Measurements from ENCODE around the gene STXBP4. TPM values are rescaled to one million over a fixed set of nuclear protein-coding genes. Genes with fewer than 3 reads are reported as not detected.

Gene STXBP4
- total RNA-seq, 1 experiment from 2014 or later, result 12.0 TPM

DNA sequence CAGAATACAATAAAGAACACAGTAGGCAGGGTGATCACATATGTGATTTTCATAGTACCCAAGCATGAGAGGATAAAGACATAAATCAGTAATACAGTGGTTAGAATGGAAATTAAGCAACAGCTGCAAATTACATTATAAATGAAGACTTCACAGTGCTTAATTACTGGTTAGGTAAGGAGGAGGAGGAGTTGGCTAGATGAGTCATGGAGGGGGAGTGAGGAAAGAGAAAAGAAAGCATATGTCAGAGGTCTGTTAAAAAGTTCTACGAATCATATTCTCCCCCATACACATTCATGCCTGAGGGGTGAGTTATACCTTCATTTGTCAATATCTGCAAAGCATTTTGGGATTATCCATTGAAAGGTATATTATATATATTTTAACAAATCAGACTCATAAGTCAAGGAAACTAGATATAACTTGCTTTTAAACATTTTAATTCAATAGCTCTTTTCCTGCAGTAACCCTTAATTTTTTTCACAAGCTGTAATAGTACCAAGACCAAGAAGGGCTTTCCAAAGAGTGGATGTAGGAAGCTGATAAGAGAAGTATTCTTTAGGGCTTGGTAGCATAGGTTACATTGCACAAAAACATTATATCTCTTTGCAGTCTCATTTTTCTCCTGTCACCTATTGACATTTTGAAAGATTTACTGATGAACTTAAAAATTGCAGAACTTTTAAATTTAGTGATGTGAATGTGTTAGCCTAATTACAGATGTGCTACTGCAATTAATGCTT, 99.3 kb downstream of the STXBP4 start (continued):
- TF ChIP-seq SMAD3 (CRISPR knock-in tag; IDR thresholded peaks at IDR 0.05; ENCODE audit: borderline replicate concordance), result no peak
- no peak for TF ChIP-seq CBFB (CRISPR knock-in tag; IDR thresholded peaks at IDR 0.05; ENCODE audit: low read depth)
- no peak for TF ChIP-seq ZNF219 (CRISPR knock-in tag; IDR thresholded peaks at IDR 0.05; ENCODE audit: borderline replicate concordance)
- TF ChIP-seq, protein P1, sequence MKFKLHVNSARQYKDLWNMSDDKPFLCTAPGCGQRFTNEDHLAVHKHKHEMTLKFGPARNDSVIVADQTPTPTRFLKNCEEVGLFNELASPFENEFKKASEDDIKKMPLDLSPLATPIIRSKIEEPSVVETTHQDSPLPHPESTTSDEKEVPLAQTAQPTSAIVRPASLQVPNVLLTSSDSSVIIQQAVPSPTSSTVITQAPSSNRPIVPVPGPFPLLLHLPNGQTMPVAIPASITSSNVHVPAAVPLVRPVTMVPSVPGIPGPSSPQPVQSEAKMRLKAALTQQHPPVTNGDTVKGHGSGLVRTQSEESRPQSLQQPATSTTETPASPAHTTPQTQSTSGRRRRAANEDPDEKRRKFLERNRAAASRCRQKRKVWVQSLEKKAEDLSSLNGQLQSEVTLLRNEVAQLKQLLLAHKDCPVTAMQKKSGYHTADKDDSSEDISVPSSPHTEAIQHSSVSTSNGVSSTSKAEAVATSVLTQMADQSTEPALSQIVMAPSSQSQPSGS (CRISPR knock-in tag; IDR thresholded peaks at IDR 0.05; ENCODE audit: borderline replicate concordance, low read depth), result no peak
- TF ChIP-seq ZNF423 (CRISPR knock-in tag; IDR thresholded peaks at IDR 0.05), result no peak
- TF ChIP-seq, protein P2, sequence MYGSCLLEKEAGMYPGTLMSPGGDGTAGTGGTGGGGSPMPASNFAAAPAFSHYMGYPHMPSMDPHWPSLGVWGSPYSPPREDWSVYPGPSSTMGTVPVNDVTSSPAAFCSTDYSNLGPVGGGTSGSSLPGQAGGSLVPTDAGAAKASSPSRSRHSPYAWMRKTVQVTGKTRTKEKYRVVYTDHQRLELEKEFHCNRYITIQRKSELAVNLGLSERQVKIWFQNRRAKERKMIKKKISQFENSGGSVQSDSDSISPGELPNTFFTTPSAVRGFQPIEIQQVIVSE (CRISPR knock-in tag; IDR thresholded peaks at IDR 0.05; ENCODE audit: borderline replicate concordance), result no peak

DNA sequence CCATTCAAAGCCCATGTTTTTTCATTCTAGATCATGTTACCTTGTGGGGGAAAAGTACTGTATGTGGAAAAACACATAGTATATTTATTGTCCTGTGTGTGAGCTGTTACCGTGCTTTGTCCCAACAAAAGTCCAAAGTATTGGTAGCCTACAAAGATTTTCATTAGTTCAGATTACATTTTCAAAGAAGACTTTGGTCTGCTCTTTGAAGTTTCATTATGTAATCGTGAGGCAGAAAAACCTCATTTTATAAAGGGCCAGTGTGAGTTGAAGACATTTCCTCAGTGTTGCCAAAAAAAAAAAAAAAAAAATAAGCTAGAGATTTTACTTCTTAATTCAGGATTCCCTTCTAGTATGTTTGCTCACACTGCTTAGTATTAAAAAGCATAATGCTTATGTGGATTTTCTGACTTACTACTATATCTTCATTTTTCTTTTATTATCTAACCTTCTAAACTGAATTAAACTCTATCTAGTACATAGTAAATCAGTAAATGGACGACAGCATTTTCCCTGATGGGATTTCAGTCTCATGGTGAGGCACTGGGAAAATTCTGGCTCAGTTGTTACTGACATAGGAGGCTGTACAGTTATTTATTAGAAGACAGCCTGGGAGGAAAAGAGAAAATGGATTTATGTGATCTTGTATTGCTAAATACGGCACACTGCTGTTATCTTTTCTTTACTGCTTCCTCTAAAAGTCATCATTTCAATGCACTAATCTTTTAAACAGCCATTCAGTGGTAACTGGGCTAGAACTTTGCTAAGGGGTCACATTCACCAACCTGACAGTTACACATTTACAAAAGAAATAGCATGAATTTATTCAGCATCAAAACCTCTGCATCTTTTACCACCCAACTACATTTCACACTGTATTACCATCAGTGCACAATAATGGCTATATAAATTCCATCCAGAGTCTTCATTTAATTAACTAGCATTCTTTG, 100.6 kb downstream of the STXBP4 start:
- ChIA-PET POLR2A (no interaction called here), CTCF (interaction anchor here (0.6 kb wide), 1 partner anchor 10 kb away, joined by 3 read pairs; no protein-coding TSS in a partner anchor)
- no peaks in the 10 kb centered on the region for H3K36me3 Mint-ChIP-seq
- no peak overlapping the region for H3K4me3 Mint-ChIP-seq
- peak; percentile 36; the same call in 1 of the 2 replicates for TF ChIP-seq GABPB1 (CRISPR knock-in tag; IDR thresholded peaks at IDR 0.05)
- TF ChIP-seq ZNF317 (CRISPR knock-in tag; IDR thresholded peaks at IDR 0.05; ENCODE audit: borderline replicate concordance, low read depth), result no peak
- no peaks in the 10 kb centered on the region for H3K27me3 Mint-ChIP-seq (ENCODE audit: low read depth)
- no peak overlapping the region for H3K27ac Mint-ChIP-seq
- ATAC-seq (no peak), DNase-seq (ENCODE audit: low spot score) (no peak)
- H3K4me1 Mint-ChIP-seq, result peaks cover 8% of the 10 kb centered on the region
- no peaks in the 10 kb centered on the region for H3K9me3 Mint-ChIP-seq

DNA sequence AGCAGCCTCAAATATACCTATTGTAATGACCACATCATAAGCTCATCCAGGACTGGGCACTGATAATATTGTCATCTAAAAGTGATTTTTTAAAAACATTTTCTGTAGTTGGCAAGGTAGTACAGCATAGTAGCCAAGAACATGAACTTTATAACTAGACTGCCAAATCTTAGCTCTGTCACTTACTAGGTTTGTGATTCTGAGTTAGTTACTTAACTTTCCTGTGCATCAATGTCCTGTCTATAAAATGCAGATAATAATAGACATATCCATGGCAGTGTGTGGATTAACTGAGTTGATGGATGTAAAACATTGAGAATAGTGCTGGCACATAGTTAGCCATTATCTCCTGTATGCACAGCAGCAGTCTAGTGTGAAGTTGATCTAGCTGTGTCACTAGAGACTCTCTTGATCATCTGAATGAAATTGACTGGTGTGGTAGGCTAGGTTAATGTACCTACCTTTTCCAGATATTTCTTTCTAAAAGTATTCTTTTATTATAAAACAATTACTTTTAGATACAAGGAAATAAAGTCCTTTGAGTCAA, 101.5 kb downstream of the STXBP4 start:
- POLR2A ChIA-PET, result no interaction called here
- Mint-ChIP-seq H3K27me3 (ENCODE audit: low read depth) (no peaks in the 10 kb centered on the region), H3K27ac (no peak overlapping the region), H3K4me1 (peaks cover 8% of the 10 kb centered on the region), H3K36me3 (no peaks in the 10 kb centered on the region), H3K4me3 (no peak overlapping the region), H3K9me3 (no peaks in the 10 kb centered on the region)
- CTCF ChIA-PET, result no interaction called here
- DNase-seq (ENCODE audit: low spot score) (no peak), ATAC-seq (no peak)
- TF ChIP-seq, protein P3, sequence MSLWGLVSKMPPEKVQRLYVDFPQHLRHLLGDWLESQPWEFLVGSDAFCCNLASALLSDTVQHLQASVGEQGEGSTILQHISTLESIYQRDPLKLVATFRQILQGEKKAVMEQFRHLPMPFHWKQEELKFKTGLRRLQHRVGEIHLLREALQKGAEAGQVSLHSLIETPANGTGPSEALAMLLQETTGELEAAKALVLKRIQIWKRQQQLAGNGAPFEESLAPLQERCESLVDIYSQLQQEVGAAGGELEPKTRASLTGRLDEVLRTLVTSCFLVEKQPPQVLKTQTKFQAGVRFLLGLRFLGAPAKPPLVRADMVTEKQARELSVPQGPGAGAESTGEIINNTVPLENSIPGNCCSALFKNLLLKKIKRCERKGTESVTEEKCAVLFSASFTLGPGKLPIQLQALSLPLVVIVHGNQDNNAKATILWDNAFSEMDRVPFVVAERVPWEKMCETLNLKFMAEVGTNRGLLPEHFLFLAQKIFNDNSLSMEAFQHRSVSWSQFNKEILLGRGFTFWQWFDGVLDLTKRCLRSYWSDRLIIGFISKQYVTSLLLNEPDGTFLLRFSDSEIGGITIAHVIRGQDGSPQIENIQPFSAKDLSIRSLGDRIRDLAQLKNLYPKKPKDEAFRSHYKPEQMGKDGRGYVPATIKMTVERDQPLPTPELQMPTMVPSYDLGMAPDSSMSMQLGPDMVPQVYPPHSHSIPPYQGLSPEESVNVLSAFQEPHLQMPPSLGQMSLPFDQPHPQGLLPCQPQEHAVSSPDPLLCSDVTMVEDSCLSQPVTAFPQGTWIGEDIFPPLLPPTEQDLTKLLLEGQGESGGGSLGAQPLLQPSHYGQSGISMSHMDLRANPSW (CRISPR knock-in tag; conservative IDR thresholded peaks at IDR 0.05; ENCODE audit: low read depth), result no peak
- TF ChIP-seq, protein P4, sequence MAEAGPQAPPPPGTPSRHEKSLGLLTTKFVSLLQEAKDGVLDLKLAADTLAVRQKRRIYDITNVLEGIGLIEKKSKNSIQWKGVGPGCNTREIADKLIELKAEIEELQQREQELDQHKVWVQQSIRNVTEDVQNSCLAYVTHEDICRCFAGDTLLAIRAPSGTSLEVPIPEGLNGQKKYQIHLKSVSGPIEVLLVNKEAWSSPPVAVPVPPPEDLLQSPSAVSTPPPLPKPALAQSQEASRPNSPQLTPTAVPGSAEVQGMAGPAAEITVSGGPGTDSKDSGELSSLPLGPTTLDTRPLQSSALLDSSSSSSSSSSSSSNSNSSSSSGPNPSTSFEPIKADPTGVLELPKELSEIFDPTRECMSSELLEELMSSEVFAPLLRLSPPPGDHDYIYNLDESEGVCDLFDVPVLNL (CRISPR knock-in tag; IDR thresholded peaks at IDR 0.05; ENCODE audit: borderline replicate concordance, low read depth), result no peak
- no peak for TF ChIP-seq GTF2I (CRISPR knock-in tag; conservative IDR thresholded peaks at IDR 0.05)
- TF ChIP-seq PRRX2 (CRISPR knock-in tag; IDR thresholded peaks at IDR 0.05), result no peak
- TF ChIP-seq CREB1 (CRISPR knock-in tag; IDR thresholded peaks at IDR 0.05), result no peak
- TF ChIP-seq MXD4 (CRISPR knock-in tag; IDR thresholded peaks at IDR 0.05; ENCODE audit: borderline replicate concordance), result no peak
- TF ChIP-seq, protein P5, sequence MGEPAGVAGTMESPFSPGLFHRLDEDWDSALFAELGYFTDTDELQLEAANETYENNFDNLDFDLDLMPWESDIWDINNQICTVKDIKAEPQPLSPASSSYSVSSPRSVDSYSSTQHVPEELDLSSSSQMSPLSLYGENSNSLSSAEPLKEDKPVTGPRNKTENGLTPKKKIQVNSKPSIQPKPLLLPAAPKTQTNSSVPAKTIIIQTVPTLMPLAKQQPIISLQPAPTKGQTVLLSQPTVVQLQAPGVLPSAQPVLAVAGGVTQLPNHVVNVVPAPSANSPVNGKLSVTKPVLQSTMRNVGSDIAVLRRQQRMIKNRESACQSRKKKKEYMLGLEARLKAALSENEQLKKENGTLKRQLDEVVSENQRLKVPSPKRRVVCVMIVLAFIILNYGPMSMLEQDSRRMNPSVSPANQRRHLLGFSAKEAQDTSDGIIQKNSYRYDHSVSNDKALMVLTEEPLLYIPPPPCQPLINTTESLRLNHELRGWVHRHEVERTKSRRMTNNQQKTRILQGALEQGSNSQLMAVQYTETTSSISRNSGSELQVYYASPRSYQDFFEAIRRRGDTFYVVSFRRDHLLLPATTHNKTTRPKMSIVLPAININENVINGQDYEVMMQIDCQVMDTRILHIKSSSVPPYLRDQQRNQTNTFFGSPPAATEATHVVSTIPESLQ (CRISPR knock-in tag; IDR thresholded peaks at IDR 0.05), result no peak
- no peak for TF ChIP-seq ELF4 (CRISPR knock-in tag; IDR thresholded peaks at IDR 0.05; ENCODE audit: low read depth)
- TF ChIP-seq, protein P6, sequence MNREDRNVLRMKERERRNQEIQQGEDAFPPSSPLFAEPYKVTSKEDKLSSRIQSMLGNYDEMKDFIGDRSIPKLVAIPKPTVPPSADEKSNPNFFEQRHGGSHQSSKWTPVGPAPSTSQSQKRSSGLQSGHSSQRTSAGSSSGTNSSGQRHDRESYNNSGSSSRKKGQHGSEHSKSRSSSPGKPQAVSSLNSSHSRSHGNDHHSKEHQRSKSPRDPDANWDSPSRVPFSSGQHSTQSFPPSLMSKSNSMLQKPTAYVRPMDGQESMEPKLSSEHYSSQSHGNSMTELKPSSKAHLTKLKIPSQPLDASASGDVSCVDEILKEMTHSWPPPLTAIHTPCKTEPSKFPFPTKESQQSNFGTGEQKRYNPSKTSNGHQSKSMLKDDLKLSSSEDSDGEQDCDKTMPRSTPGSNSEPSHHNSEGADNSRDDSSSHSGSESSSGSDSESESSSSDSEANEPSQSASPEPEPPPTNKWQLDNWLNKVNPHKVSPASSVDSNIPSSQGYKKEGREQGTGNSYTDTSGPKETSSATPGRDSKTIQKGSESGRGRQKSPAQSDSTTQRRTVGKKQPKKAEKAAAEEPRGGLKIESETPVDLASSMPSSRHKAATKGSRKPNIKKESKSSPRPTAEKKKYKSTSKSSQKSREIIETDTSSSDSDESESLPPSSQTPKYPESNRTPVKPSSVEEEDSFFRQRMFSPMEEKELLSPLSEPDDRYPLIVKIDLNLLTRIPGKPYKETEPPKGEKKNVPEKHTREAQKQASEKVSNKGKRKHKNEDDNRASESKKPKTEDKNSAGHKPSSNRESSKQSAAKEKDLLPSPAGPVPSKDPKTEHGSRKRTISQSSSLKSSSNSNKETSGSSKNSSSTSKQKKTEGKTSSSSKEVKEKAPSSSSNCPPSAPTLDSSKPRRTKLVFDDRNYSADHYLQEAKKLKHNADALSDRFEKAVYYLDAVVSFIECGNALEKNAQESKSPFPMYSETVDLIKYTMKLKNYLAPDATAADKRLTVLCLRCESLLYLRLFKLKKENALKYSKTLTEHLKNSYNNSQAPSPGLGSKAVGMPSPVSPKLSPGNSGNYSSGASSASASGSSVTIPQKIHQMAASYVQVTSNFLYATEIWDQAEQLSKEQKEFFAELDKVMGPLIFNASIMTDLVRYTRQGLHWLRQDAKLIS (CRISPR knock-in tag; IDR thresholded peaks at IDR 0.05; ENCODE audit: borderline replicate concordance), result no peak
- TF ChIP-seq FOXJ3 (CRISPR knock-in tag; IDR thresholded peaks at IDR 0.05; ENCODE audit: borderline replicate concordance), result no peak

Data from WTC11 (cell line).